OCI-LY3 (cell line): ENCODE measurements around the gene STX10.

ENCODE experiments used
- H2AFZ ChIP-seq: fragments of 200-600, 300-600 bp; shearing (Covaris generic); 2 replicates; pipeline ENCODE4 v1.6.0; 2014; ENCODE audit warnings: antibody characterized with exemption, low read depth, low read length
- H3K27ac ChIP-seq: fragments of 200-600, 300-600 bp; sonication (generic); 2 replicates; pipeline ENCODE4 v1.5.1; 2014; ENCODE audit warnings: mild to moderate bottlenecking, low read length, moderate library complexity, mixed read lengths
- H3K27me3 ChIP-seq: fragments of 200-600, 300-600 bp; sonication (generic); 2 replicates; pipeline ENCODE4 v1.6.1; 2014; ENCODE audit warnings: low read depth, low read length, mixed read lengths
- H3K36me3 ChIP-seq: fragments of 200-600, 300-600 bp; sonication (generic); replicated peaks from 2 replicates; pipeline ENCODE3; 2014; ENCODE audit warnings: low read depth, low read length, mixed read lengths
- H3K4me1 ChIP-seq: fragments of 300-600, 200-600 bp; sonication (generic); 2 replicates; pipeline ENCODE4 v1.6.1; 2014; ENCODE audit warnings: low read length, mixed read lengths
- H3K4me2 ChIP-seq: fragments of 200-600, 300-600 bp; sonication (generic); 2 replicates; pipeline ENCODE4 v1.6.1; 2014; ENCODE audit warnings: low read length, mixed read lengths
- H3K4me3 ChIP-seq: fragments of 300-600, 200-600 bp; sonication (generic); 2 replicates; pipeline ENCODE4 v1.5.1; 2014; ENCODE audit warnings: antibody characterized with exemption, mild to moderate bottlenecking, low read length, moderate library complexity
- H3K79me2 ChIP-seq: fragments of 300-600, 200-600 bp; shearing (Covaris generic); 2 replicates; pipeline ENCODE4 v1.6.1; 2014; ENCODE audit warnings: mild to moderate bottlenecking, low read length, mixed read lengths
- H3K9ac ChIP-seq: fragments of 300-600, 200-600 bp; shearing (Covaris generic); 2 replicates; pipeline ENCODE4 v1.6.0; 2014; ENCODE audit warnings: mild to moderate bottlenecking, low read length, moderate library complexity
- H3K9me3 ChIP-seq: fragments of 200-600, 300-600 bp; shearing (Covaris generic); 2 replicates; pipeline ENCODE4 v1.6.1; 2014; ENCODE audit warnings: low read length, mixed read lengths; ENCODE audit not compliant: insufficient read depth
- H4K20me1 ChIP-seq: fragments of 200-600, 300-600 bp; sonication (generic); 2 replicates; pipeline ENCODE4 v1.6.1; 2016; ENCODE audit warnings: low read length, mixed read lengths; ENCODE audit not compliant: insufficient read depth
- CTCF ChIP-seq: fragments of 200-600, 300-600 bp; sonication (generic); IDR thresholded peaks from 2 replicates; pipeline ENCODE4 v1.5.1; 2014; ENCODE audit warnings: antibody characterized with exemption, low read length, low read depth
- EZH2phosphoT487 ChIP-seq: fragments of 200-600 bp; shearing (Covaris generic); IDR thresholded peaks from 2 replicates; pipeline ENCODE4 v1.6.1; 2018; ENCODE audit warnings: antibody characterized with exemption, mixed run types, low read depth

Gene STX10

GRCh38 chr19:13128583-13128982 lies 21.6 kb downstream of the STX10 start:
- peaks cover 93% of the 10 kb centered on the region for H3K79me2 ChIP-seq
- H2AFZ ChIP-seq, result no peak overlapping the region
- H4K20me1 ChIP-seq, result peaks cover 57% of the 10 kb centered on the region
- peaks cover 4% of the 10 kb centered on the region for H3K36me3 ChIP-seq
- no peaks in the 10 kb centered on the region for H3K27me3 ChIP-seq
- TF ChIP-seq EZH2phosphoT487 (no peak), CTCF (no peak)
- no peak overlapping the region for H3K4me3 ChIP-seq
- H3K4me1 ChIP-seq, result no peaks in the 10 kb centered on the region
- H3K4me2 ChIP-seq, result no peak overlapping the region
- H3K27ac ChIP-seq, result no peak overlapping the region
- no peak overlapping the region for H3K9ac ChIP-seq
- H3K9me3 ChIP-seq, result no peaks in the 10 kb centered on the region

- Histone ChIP-seq H3K4me2 (no peak overlapping the region), H4K20me1 (peaks cover 54% of the 10 kb centered on the region), H3K9ac (no peak overlapping the region), H2AFZ (no peak overlapping the region), H3K79me2 (peaks cover 93% of the 10 kb centered on the region), H3K27me3 (no peaks in the 10 kb centered on the region), H3K9me3 (no peaks in the 10 kb centered on the region), H3K27ac (no peak overlapping the region), H3K4me1 (no peaks in the 10 kb centered on the region), H3K36me3 (peaks cover 4% of the 10 kb centered on the region), H3K4me3 (no peak overlapping the region)
- TF ChIP-seq EZH2phosphoT487, result no peak
- no peak for TF ChIP-seq CTCF
These were observed 22.2 kb downstream of the STX10 start for GRCh38 chr19:13127811-13128575.

- TF ChIP-seq EZH2phosphoT487, result no peak
- TF ChIP-seq CTCF, result no peak
- H3K9ac ChIP-seq, result no peak overlapping the region
- peaks cover 6% of the 10 kb centered on the region for H3K36me3 ChIP-seq
- H3K27me3 ChIP-seq, result no peaks in the 10 kb centered on the region
- H3K79me2 ChIP-seq, result peaks cover 93% of the 10 kb centered on the region
- H3K27ac ChIP-seq, result no peak overlapping the region
- peaks cover 57% of the 10 kb centered on the region for H4K20me1 ChIP-seq
- no peak overlapping the region for H2AFZ ChIP-seq
- no peak overlapping the region for H3K4me2 ChIP-seq
- H3K9me3 ChIP-seq, result no peaks in the 10 kb centered on the region
- H3K4me3 ChIP-seq, result no peak overlapping the region
- H3K4me1 ChIP-seq, result no peaks in the 10 kb centered on the region
These were observed 23.1 kb downstream of the STX10 start for GRCh38 chr19:13127051-13127450.

GRCh38 chr19:13122980-13123957 lies 26.9 kb downstream of the STX10 start:
- H3K4me1 ChIP-seq, result peaks cover 9% of the 10 kb centered on the region
- no peak overlapping the region for H3K4me2 ChIP-seq
- H3K36me3 ChIP-seq, result peaks cover 11% of the 10 kb centered on the region
- H3K9ac ChIP-seq, result no peak overlapping the region
- H3K4me3 ChIP-seq, result no peak overlapping the region
- H3K9me3 ChIP-seq, result no peaks in the 10 kb centered on the region
- H2AFZ ChIP-seq, result no peak overlapping the region
- H3K79me2 ChIP-seq, result peaks cover 95% of the 10 kb centered on the region
- no peak overlapping the region for H3K27ac ChIP-seq
- no peaks in the 10 kb centered on the region for H3K27me3 ChIP-seq
- TF ChIP-seq EZH2phosphoT487, result no peak
- no peak for TF ChIP-seq CTCF
- peaks cover 60% of the 10 kb centered on the region for H4K20me1 ChIP-seq
